Heart left ventricle (tissue), 16 donors: ENCODE data around the gene METTL24. TPM values are rescaled to one million over a fixed set of nuclear protein-coding genes. Genes with fewer than 3 reads are reported as not detected.

Experiments
- ATAC-seq, 4 donors: fragments of 200-7000 bp; cut with Tn5 transposase; one replicate each; pipeline ENCODE4 v1.9.1; 2020 to 2022; ENCODE audit warnings: moderate library complexity in 4 of 4, mild to moderate bottlenecking in 3 of 4, moderate number of reproducible peaks in 1 of 4
- DNase-seq, 5 donors: peaks; one replicate each; pipeline ENCODE4 v3.0.0-alpha.2; 2020
- H3K27ac ChIP-seq, 12 donors: fragments of 200-600 bp; sonication (generic) in 4 of 12; one replicate each; pipeline versions ENCODE4 v1.5.0 to v1.8.0; 2016 to 2022; ENCODE audit warnings: mild to moderate bottlenecking in 2 of 12
- H3K27me3 ChIP-seq, 9 donors: fragments of 200-600 bp; sonication (generic) in 2 of 9; one replicate each; pipeline versions ENCODE4 v1.5.1 to v1.8.0; 2016 to 2022; ENCODE audit warnings: mild to moderate bottlenecking in 3 of 9
- H3K36me3 ChIP-seq, 9 donors: fragments of 200-600 bp; sonication (generic) in 2 of 9; one replicate each; pipeline versions ENCODE4 v1.5.0 to v1.8.0; 2018 to 2022; ENCODE audit warnings: mild to moderate bottlenecking in 2 of 9
- H3K4me1 ChIP-seq, 12 donors: fragments of 200-600 bp; sonication (generic) in 4 of 12; one replicate each; pipeline versions ENCODE4 v1.5.0 to v1.8.0; 2016 to 2022; ENCODE audit warnings: mild to moderate bottlenecking in 3 of 12
- H3K4me3 ChIP-seq, 12 donors: fragments of 200-600 bp; sonication (generic) in 4 of 12; one replicate each; pipeline versions ENCODE4 v1.5.0 to v1.8.0; 2017 to 2022; ENCODE audit warnings: mild to moderate bottlenecking in 9 of 12, moderate library complexity in 4 of 12
- H3K9me3 ChIP-seq, 12 donors: fragments of 200-600 bp; sonication (generic) in 4 of 12; one replicate each; pipeline versions ENCODE4 v1.5.0 to v1.8.0; 2016 to 2022; ENCODE audit warnings: mild to moderate bottlenecking in 1 of 12
- CTCF ChIP-seq, 12 donors: fragments of 200-600 bp; sonication (generic) in 4 of 12; IDR thresholded peaks; one replicate each; pipeline versions ENCODE4 v1.5.0 to v1.8.0; 2018 to 2022; ENCODE audit warnings: antibody characterized with exemption in 12 of 12, mild to moderate bottlenecking in 5 of 12
- POLR2A ChIP-seq, 2 donors: fragments of 450-650 bp; IDR thresholded peaks; one replicate each; pipeline ENCODE4 v1.6.1; 2017; ENCODE audit warnings: antibody characterized with exemption in 2 of 2, mild to moderate bottlenecking in 2 of 2, moderate library complexity in 2 of 2
- WGBS, 4 donors: extraction: QIAGEN DNeasy Blood & Tissue Kit in 2 of 4; methylation state at CpG; one replicate each; pipeline versions ENCODE4 v1.1.5 to v1.1.7; 2013 to 2018; 5-methylcytosine and 5-hydroxymethylcytosine counted together
- intact Hi-C, 10 donors: fragments of 100-400 bp; cut with DNase I; formaldehyde crosslinking; loops; one replicate each; pipeline versions ENCODE4 v1.11.1 to v1.14.2; 2022
- polyA plus RNA-seq, 2 donors: library from polyadenylated mRNA; stranded (reverse); fragments of 200-250 nt; gene quantifications; one replicate each; pipeline ENCODE4 v1.2.3, GENCODE V29; 2013
- total RNA-seq, 9 donors: library from RNA; depleted of rRNA in 2 of 9; stranded (reverse); fragments of >200 nt in 2 of 9; fragmentation: NEBNext Ultra II Directional in 3 of 9; extraction: Animal tissue kit (Norgen Biotek cat#: 25700) in 3 of 9; gene quantifications; one replicate each; pipeline versions ENCODE4 v1.1.0 to v1.2.4, GENCODE V29; 2016 to 2023
- donor health status: ischemic (EF 13 %, LVEDD 7.1; RV severe dilation, severe dysfunction).
- donor health status: healthy with polysubstance abuse.
- donor health status: DM: no; HTN: yes; CAD: no.
- donor health status: DM: no; HTN: no; CAD: no.
- donor health status: ischemic (EF 25% LVEDD 6.9; RV normal size, moderate dysfunction).
- donor health status: ischemic (EF 25% LVEDD 5.7; RV mildly dilated, moderate dysfunction).
- donor health status: healthy.
- donor health status: DM: yes; HTN: yes; CAD: no.
- donor health status: ischemic (EF 35%, LVEDD 5.7; RV mildly dilated, moderate dysfunction).
- donor health status: nonischemic (EF 11% LVEDD 7.7; RV severe dilation, severe dysfunction).
- donor health status: DM: yes; HTN: yes; CAD: no.
- donor health status: PGD.
- donor health status: ischemic (EF 29% LVEDD 5.4; RV normal size, mild dysfunction).
- donor health status: nonischemic (EF 23%, LVEDD 6.1; RV moderate dilation, normal function).

The METTL24 gene
- total and polyA plus RNA-seq, 11 donors = 0.60 to 2.8 (median 1.8) TPM; not detected in 3

- intact Hi-C loops = no loop called here
- WGBS, 4 donors = 76 to 82% (median 79%) methylated on average over 8 of the region's 8 CpGs
- ATAC-seq = no peak
- DNase-seq = no peak
- Histone ChIP-seq H3K36me3 (no peaks in the 10 kb centered on the region), H3K27ac (no peak overlapping the region), H3K27me3 (no peaks in the 10 kb centered on the region), H3K4me1 (peaks cover 0 to 10% (median 0%) of the 10 kb centered on the region in 12 donors), H3K4me3 (no peak overlapping the region), H3K9me3 (peaks cover 0 to 17% (median 0%) of the 10 kb centered on the region in 12 donors)
- TF ChIP-seq CTCF (IDR thresholded peaks at IDR 0.05) (no peak), POLR2A (IDR thresholded peaks at IDR 0.05) (no peak)
Observed at GRCh38 chr6:110287462-110288341, 70.4 kb downstream of the METTL24 start.

- no peak for DNase-seq
Observed at GRCh38 chr6:110285306-110286060, 72.7 kb downstream of the METTL24 start.

GRCh38 chr6:110284855-110285254, 73.3 kb downstream of the METTL24 start:
- H3K4me3 ChIP-seq = no peak overlapping the region
- ATAC-seq (no peak), DNase-seq (no peak)
- no peaks in the 10 kb centered on the region for H3K36me3 ChIP-seq
- H3K27me3 ChIP-seq = no peaks in the 10 kb centered on the region
- H3K9me3 ChIP-seq = peaks cover 0 to 8% (median 0%) of the 10 kb centered on the region in 12 donors
- H3K27ac ChIP-seq = no peak overlapping the region
- peaks cover 0 to 10% (median 0%) of the 10 kb centered on the region in 12 donors for H3K4me1 ChIP-seq
- intact Hi-C loops = no loop called here
- TF ChIP-seq CTCF (IDR thresholded peaks at IDR 0.05) (no peak), POLR2A (IDR thresholded peaks at IDR 0.05) (no peak)

More at GRCh38 chr6:110285306-110286060, 72.7 kb downstream of the METTL24 start:
- ATAC-seq = no peak
- Histone ChIP-seq H3K36me3 (no peaks in the 10 kb centered on the region), H3K9me3 (peaks cover 0 to 12% (median 0%) of the 10 kb centered on the region in 12 donors), H3K27ac (no peak overlapping the region), H3K27me3 (no peaks in the 10 kb centered on the region), H3K4me1 (peaks cover 0 to 10% (median 0%) of the 10 kb centered on the region in 12 donors), H3K4me3 (no peak overlapping the region)
- intact Hi-C loops = no loop called here
- WGBS, 4 donors = 76 to 83% (median 77%) methylated on average over 7 of the region's 7 CpGs
- TF ChIP-seq CTCF (IDR thresholded peaks at IDR 0.05) (no peak), POLR2A (IDR thresholded peaks at IDR 0.05) (no peak)

DNA sequence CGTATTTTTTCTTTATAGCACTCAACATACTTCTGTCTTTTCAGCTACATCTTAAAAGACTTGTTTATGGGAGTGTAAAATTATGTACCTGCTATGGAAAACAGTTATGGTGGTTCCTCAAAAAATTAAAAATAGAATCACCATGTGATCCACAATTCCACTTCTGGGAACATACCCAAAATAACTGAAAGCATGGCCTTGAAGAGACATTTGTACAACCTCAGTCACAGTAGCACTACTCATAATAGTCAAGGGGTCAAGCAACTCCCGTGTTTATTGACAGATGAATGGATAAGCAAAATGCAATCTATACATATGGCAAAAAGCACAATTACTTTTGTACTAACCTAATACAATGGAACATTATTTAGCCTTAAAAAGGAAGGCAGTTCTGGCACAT, 74.5 kb downstream of the METTL24 start:
- H3K4me1 ChIP-seq = peaks cover 0 to 10% (median 0%) of the 10 kb centered on the region in 12 donors
- intact Hi-C loops = no loop called here
- peak; percentile 64 to 89 (median 75) for ATAC-seq

More for the DNA sequence above, 74.5 kb downstream of the METTL24 start:
- no peaks in the 10 kb centered on the region for H3K27me3 ChIP-seq
- peak overlapping the region in 5 of 12 donors; percentile 41 to 67 (median 55) for H3K27ac ChIP-seq
- H3K36me3 ChIP-seq = no peaks in the 10 kb centered on the region
- no peak for TF ChIP-seq POLR2A (IDR thresholded peaks at IDR 0.05)
- no peak for TF ChIP-seq CTCF (IDR thresholded peaks at IDR 0.05)
- peak overlapping the region in 5 of 12 donors; percentile 8 to 34 (median 18) for H3K4me3 ChIP-seq
- 51 to 61% (median 55%) methylated on average over 2 of the region's 2 CpGs for WGBS, 4 donors
- peaks cover 0 to 5% (median 0%) of the 10 kb centered on the region in 12 donors for H3K9me3 ChIP-seq
- no peak for DNase-seq
